ENCODE measurements around the gene WNT7B.

The WNT7B gene

DNA sequence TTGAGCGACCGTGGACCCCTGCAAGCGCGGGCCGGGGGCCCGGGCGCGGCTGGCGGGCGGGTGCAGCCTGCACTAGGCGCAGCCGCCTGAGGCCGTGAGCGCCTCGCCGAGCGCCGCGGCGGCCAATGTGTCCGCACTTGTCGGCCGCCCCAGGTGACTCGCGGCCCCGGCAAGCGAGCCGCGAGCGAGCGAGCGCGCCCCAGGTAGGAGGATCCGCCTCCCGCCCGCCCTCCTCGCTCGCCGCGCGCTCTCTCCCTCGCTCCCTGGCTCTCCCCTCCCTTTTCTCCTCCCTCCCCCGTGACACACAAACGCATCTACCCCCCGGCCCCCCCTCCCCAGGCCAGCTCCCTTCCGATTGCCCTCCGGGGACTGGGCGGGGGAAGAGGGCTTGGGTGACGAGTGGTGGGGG, at the start of gene WNT7B:
Gene WNT7B, minus strand, starts transcription at position 160 of the 409 bp plus-strand sequence. CDS start 408 bp downstream, outside the sequence.
- Histone ChIP-seq H3K4me2 (no peak within 1 kb of the TSS), H3K36me3 (ENCODE audit: insufficient read depth) (no peaks in the 10 kb centered on the region), H3K9ac (no peak within 1 kb of the TSS), H3K27me3 (ENCODE audit: insufficient read depth, low read depth) (peaks cover 40% of the 10 kb centered on the region), H3K79me2 (ENCODE audit: insufficient read depth, low read depth) (no peaks in the 10 kb centered on the region), H4K20me1 (ENCODE audit: insufficient read depth) (no peaks in the 10 kb centered on the region), H3K4me1 (ENCODE audit: low read depth, poor library complexity, severe bottlenecking) (peaks cover 8% of the 10 kb centered on the region), H2AFZ (ENCODE audit: low read depth) (no peak within 1 kb of the TSS), H3K27ac (no peak within 1 kb of the TSS), H3K4me3 (IDR thresholded peaks at IDR 0.05; ENCODE audit: insufficient read depth, low read depth, low read length) (no peak within 1 kb of the TSS)
- TF ChIP-seq, protein P1, sequence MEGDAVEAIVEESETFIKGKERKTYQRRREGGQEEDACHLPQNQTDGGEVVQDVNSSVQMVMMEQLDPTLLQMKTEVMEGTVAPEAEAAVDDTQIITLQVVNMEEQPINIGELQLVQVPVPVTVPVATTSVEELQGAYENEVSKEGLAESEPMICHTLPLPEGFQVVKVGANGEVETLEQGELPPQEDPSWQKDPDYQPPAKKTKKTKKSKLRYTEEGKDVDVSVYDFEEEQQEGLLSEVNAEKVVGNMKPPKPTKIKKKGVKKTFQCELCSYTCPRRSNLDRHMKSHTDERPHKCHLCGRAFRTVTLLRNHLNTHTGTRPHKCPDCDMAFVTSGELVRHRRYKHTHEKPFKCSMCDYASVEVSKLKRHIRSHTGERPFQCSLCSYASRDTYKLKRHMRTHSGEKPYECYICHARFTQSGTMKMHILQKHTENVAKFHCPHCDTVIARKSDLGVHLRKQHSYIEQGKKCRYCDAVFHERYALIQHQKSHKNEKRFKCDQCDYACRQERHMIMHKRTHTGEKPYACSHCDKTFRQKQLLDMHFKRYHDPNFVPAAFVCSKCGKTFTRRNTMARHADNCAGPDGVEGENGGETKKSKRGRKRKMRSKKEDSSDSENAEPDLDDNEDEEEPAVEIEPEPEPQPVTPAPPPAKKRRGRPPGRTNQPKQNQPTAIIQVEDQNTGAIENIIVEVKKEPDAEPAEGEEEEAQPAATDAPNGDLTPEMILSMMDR (conservative IDR thresholded peaks at IDR 0.05; ENCODE audit: low read depth, low read length), result no peak

- Histone ChIP-seq H3K4me2 (no peak overlapping the region), H3K36me3 (ENCODE audit: insufficient read depth) (no peaks in the 10 kb centered on the region), H3K9ac (no peak overlapping the region), H4K20me1 (ENCODE audit: insufficient read depth) (no peaks in the 10 kb centered on the region), H3K79me2 (ENCODE audit: insufficient read depth, low read depth) (no peaks in the 10 kb centered on the region), H3K27me3 (ENCODE audit: insufficient read depth, low read depth) (peaks cover 31% of the 10 kb centered on the region), H2AFZ (ENCODE audit: low read depth) (no peak overlapping the region), H3K4me3 (IDR thresholded peaks at IDR 0.05; ENCODE audit: insufficient read depth, low read depth, low read length) (no peak overlapping the region), H3K27ac (no peak overlapping the region), H3K4me1 (ENCODE audit: low read depth, poor library complexity, severe bottlenecking) (no peaks in the 10 kb centered on the region)
- TF ChIP-seq, protein P1 (conservative IDR thresholded peaks at IDR 0.05; ENCODE audit: low read depth, low read length), result no peak
These were observed 49.3 kb upstream of the WNT7B start for GRCh38 chr22:46025973-46026898.

DNA sequence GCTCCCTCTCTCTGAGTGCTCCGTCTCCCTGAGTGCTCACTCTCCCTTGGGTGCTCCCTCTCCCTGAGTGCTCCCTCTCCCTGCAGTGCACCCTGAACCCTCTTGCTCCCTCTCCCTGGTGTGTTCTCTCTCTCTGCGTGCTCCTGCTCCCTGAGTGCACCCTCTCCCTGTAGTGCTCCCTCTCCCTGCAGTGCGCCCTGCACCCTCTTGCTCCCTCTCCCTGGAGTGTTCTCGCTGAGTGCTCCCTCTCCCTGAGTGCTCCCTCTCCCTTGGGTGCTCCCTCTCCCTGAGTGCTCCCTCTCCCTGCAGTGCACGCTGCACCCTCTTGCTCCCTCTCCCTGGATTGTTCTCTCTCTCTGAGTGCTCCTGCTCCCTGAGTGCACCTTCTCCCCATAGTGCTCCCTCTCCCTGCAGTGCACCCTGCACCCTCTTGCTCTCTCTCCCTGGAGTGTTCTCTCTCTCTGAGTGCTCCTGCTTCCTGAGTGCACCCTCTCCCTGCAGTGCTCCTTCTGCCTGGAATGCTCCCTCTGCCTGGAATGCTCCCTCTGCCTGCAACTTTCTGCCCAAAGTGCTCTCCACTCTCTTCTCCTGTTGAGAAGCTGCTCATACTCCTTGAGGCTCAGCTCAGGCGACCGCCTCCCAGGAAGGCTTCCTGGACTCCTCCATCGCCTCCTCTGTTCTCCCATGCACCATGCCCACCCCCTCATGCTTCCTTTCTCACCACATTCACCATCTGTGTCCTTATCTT, 48.4 kb upstream of the WNT7B start:
- Histone ChIP-seq H2AFZ (ENCODE audit: low read depth) (no peak overlapping the region), H3K4me3 (IDR thresholded peaks at IDR 0.05; ENCODE audit: insufficient read depth, low read depth, low read length) (no peak overlapping the region), H4K20me1 (ENCODE audit: insufficient read depth) (no peaks in the 10 kb centered on the region), H3K4me1 (ENCODE audit: low read depth, poor library complexity, severe bottlenecking) (no peaks in the 10 kb centered on the region), H3K9ac (no peak overlapping the region), H3K4me2 (no peak overlapping the region), H3K79me2 (ENCODE audit: insufficient read depth, low read depth) (no peaks in the 10 kb centered on the region), H3K36me3 (ENCODE audit: insufficient read depth) (no peaks in the 10 kb centered on the region), H3K27me3 (ENCODE audit: insufficient read depth, low read depth) (peaks cover 31% of the 10 kb centered on the region), H3K27ac (no peak overlapping the region)
- TF ChIP-seq, protein P1 (conservative IDR thresholded peaks at IDR 0.05; ENCODE audit: low read depth, low read length), result no peak

GRCh38 chr22:46024136-46024840, 47.3 kb upstream of the WNT7B start:
- Histone ChIP-seq H3K4me3 (IDR thresholded peaks at IDR 0.05; ENCODE audit: insufficient read depth, low read depth, low read length) (no peak overlapping the region), H3K27ac (no peak overlapping the region), H3K4me2 (no peak overlapping the region), H3K79me2 (ENCODE audit: insufficient read depth, low read depth) (no peaks in the 10 kb centered on the region), H3K27me3 (ENCODE audit: insufficient read depth, low read depth) (peaks cover 31% of the 10 kb centered on the region), H4K20me1 (ENCODE audit: insufficient read depth) (no peaks in the 10 kb centered on the region), H3K4me1 (ENCODE audit: low read depth, poor library complexity, severe bottlenecking) (no peaks in the 10 kb centered on the region), H3K9ac (no peak overlapping the region), H2AFZ (ENCODE audit: low read depth) (no peak overlapping the region), H3K36me3 (ENCODE audit: insufficient read depth) (no peaks in the 10 kb centered on the region)
- TF ChIP-seq, protein P1 (conservative IDR thresholded peaks at IDR 0.05; ENCODE audit: low read depth, low read length), result no peak
